Esophagus squamous epithelium (tissue), 4 donors: ENCODE data around the gene EIF4G1.

Source experiments
- CTCF ChIP-seq, 6 experiments: fragments of 450-650 bp in 4 of 6; fragments of 200-600 bp in 2 of 6; sonication (generic) in 2 of 6; IDR thresholded peaks; one replicate each; pipeline ENCODE4 v1.5.1; 2016 to 2019; ENCODE audit warnings: antibody characterized with exemption in 6 of 6, mild to moderate bottlenecking in 4 of 6, moderate library complexity in 4 of 6
- POLR2A ChIP-seq, 4 donors: fragments of 450-650 bp; IDR thresholded peaks; one replicate each; pipeline ENCODE4 v1.6.1; 2017; ENCODE audit warnings: antibody characterized with exemption in 4 of 4, mild to moderate bottlenecking in 4 of 4, moderate library complexity in 3 of 4

DNA sequence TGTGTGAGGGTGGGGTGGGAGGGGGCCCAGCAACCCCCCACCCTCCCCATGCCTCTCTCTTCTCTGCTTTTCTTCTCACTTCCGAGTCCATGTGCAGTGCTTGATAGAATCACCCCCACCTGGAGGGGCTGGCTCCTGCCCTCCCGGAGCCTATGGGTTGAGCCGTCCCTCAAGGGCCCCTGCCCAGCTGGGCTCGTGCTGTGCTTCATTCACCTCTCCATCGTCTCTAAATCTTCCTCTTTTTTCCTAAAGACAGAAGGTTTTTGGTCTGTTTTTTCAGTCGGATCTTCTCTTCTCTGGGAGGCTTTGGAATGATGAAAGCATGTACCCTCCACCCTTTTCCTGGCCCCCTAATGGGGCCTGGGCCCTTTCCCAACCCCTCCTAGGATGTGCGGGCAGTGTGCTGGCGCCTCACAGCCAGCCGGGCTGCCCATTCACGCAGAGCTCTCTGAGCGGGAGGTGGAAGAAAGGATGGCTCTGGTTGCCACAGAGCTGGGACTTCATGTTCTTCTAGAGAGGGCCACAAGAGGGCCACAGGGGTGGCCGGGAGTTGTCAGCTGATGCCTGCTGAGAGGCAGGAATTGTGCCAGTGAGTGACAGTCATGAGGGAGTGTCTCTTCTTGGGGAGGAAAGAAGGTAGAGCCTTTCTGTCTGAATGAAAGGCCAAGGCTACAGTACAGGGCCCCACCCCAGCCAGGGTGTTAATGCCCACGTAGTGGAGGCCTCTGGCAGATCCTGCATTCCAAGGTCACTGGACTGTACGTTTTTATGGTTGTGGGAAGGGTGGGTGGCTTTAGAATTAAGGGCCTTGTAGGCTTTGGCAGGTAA is 31.1 kb downstream of the EIF4G1 start:
- TF ChIP-seq CTCF (IDR thresholded peaks at IDR 0.05) (peak in 4 of 6 experiments; percentile 41 to 67 (median 51)), POLR2A (IDR thresholded peaks at IDR 0.05) (no peak)
